GM12878 (cell line): ENCODE data around the gene RNF7. TPM values are rescaled to one million over a fixed set of nuclear protein-coding genes. Genes with fewer than 3 reads are reported as not detected.

Source experiments
- ATAC-seq: fragments of 200-7000 bp; cut with Tn5 transposase; 3 replicates; pipeline ENCODE4 v1.9.1; 2020; ENCODE audit warnings: mild to moderate bottlenecking, moderate library complexity
- BruUV-seq: library from RNA; stranded (reverse); fragments of 400-500 nt; replicated peaks from 2 replicates; lab custom pipeline; 2021; lab: Mats Ljungman, UMichigan
- CTCF ChIA-PET: fragments of 300-600 bp; sonication (Branson Sonifier 250); formaldehyde crosslinking; extraction: SDS; loops from one replicate; lab custom pipeline; 2021; ENCODE audit warnings: inconsistent platforms; lab: Yijun Ruan, JAX
- POLR2A ChIA-PET: fragments of 350-600 bp; formaldehyde crosslinking; extraction: SDS; loops from one replicate; lab custom pipeline; 2021; ENCODE audit warnings: inconsistent platforms; lab: Charles Lee
- RAD21 ChIA-PET: fragments of 300-600 bp; sonication (Branson Sonifier 250); formaldehyde crosslinking; loops from one replicate; lab custom pipeline; 2023; ENCODE audit warnings: antibody characterized with exemption; ENCODE audit not compliant: unreplicated experiment; lab: Charles Lee
- SMC1A ChIA-PET: fragments of 300-600 bp; sonication (Branson Sonifier 250); formaldehyde crosslinking; loops from one replicate; lab custom pipeline; 2023; ENCODE audit not compliant: unreplicated experiment, uncharacterized antibody; lab: Charles Lee
- DNase-seq: peaks from one replicate; pipeline ENCODE4 v3.0.0-alpha.2; 2011; ENCODE audit warnings: low read depth, low spot score
- FAIRE-seq: peaks from 3 replicates; lab custom pipeline; 2011; peaks lifted over from hg19 to GRCh38; lab: Jason Lieb, UNC
- H2AFZ ChIP-seq: 2 replicates; pipeline ENCODE4 v1.6.0; 2011; ENCODE audit warnings: low read depth, low read length, control low read depth; ENCODE audit not compliant: control insufficient read depth
- H3K27ac ChIP-seq: 2 replicates; pipeline ENCODE4 v1.5.1; 2011; ENCODE audit warnings: control low read depth; ENCODE audit not compliant: control insufficient read depth, insufficient read depth
- H3K27me3 ChIP-seq, 2 experiments: replicated peaks in 1 of 2; 2 replicates each; pipeline versions ENCODE4 v1.6.0 to v1.6.1; 2011; ENCODE audit warnings: low read length in 1 of 2; ENCODE audit not compliant: control insufficient read depth in 2 of 2, insufficient read depth in 2 of 2
- H3K36me3 ChIP-seq, 2 experiments: 2 replicates each; pipeline ENCODE4 v1.5.1; 2011; ENCODE audit warnings: low read length in 1 of 2; ENCODE audit not compliant: control insufficient read depth in 2 of 2, insufficient read depth in 2 of 2
- H3K4me1 ChIP-seq: 2 replicates; pipeline ENCODE4 v1.6.1; 2011; ENCODE audit warnings: mild to moderate bottlenecking, low read length, moderate library complexity, mixed read lengths; ENCODE audit not compliant: control insufficient read depth, insufficient read depth
- H3K4me2 ChIP-seq: 2 replicates; pipeline ENCODE4 v1.6.0; 2011; ENCODE audit warnings: control low read depth; ENCODE audit not compliant: control insufficient read depth, insufficient read depth
- H3K4me3 ChIP-seq: fragments of 200-600 bp; sonication (generic); 2 replicates; pipeline ENCODE4 v1.5.1; 2016
- H3K79me2 ChIP-seq: 2 replicates; pipeline ENCODE4 v1.6.0; 2011; ENCODE audit warnings: low read length; ENCODE audit not compliant: control insufficient read depth, insufficient read depth
- H3K9ac ChIP-seq: 2 replicates; pipeline ENCODE4 v1.8.0; 2011; ENCODE audit warnings: low read length, control low read depth, mixed read lengths; ENCODE audit not compliant: control insufficient read depth, insufficient read depth
- H3K9me3 ChIP-seq: replicated peaks from 3 replicates; pipeline ENCODE4 v1.5.1; 2011; ENCODE audit warnings: mild to moderate bottlenecking, low read length; ENCODE audit not compliant: control insufficient read depth, insufficient read depth
- H4K20me1 ChIP-seq: 2 replicates; pipeline ENCODE4 v1.6.0; 2011; ENCODE audit not compliant: control insufficient read depth, insufficient read depth
- ATF7 ChIP-seq: fragments of 450-650 bp; IDR thresholded peaks from 2 replicates; pipeline ENCODE4 v1.6.1; 2016; ENCODE audit warnings: low read depth, mild to moderate bottlenecking
- ESRRA ChIP-seq: IDR thresholded peaks from 2 replicates; pipeline ENCODE4 v1.6.1; 2012; ENCODE audit warnings: mild to moderate bottlenecking, low read length, improper control_type of control experiment
- LARP7 ChIP-seq: fragments of 450-650 bp; IDR thresholded peaks from 2 replicates; pipeline ENCODE4 v1.6.1; 2017; ENCODE audit warnings: mild to moderate bottlenecking
- MLLT1 ChIP-seq: fragments of 450-650 bp; IDR thresholded peaks from 2 replicates; pipeline ENCODE4 v1.6.1; 2016; ENCODE audit warnings: mild to moderate bottlenecking
- PAX8 ChIP-seq: fragments of 450-650 bp; IDR thresholded peaks from 2 replicates; pipeline ENCODE4 v1.6.1; 2017; ENCODE audit warnings: mild to moderate bottlenecking, moderate library complexity
- RAD51 ChIP-seq: fragments of 450-650 bp; IDR thresholded peaks from 2 replicates; pipeline ENCODE4 v1.6.1; 2016; ENCODE audit warnings: moderate library complexity, mild to moderate bottlenecking, inconsistent platforms
- RFX5 ChIP-seq: IDR thresholded peaks from 2 replicates; pipeline ENCODE4 v1.6.1; 2011; ENCODE audit warnings: low read depth, low read length, improper control_type of control experiment
- STAT1 ChIP-seq: fragments of 450-650 bp; conservative IDR thresholded peaks from 2 replicates; pipeline ENCODE4 v1.6.1; 2014; ENCODE audit warnings: antibody characterized with exemption, mild to moderate bottlenecking
- ZNF622 ChIP-seq: fragments of 450-650 bp; IDR thresholded peaks from 2 replicates; pipeline ENCODE4 v1.6.1; 2017; ENCODE audit warnings: mild to moderate bottlenecking, inconsistent platforms
- WGBS: methylation state at CpG from one replicate; pipeline ENCODE4 v1.1.6; 2016; ENCODE audit warnings: low lambda C conversion rate; ENCODE audit not compliant: insufficient replicate concordance, insufficient coverage; ENCODE audit errors: missing lambda C conversion rate; 5-methylcytosine and 5-hydroxymethylcytosine counted together
- in situ Hi-C: fragments of 300-500 bp; cut with MboI; formaldehyde crosslinking; loops from 9 replicates; pipeline ENCODE4 v1.14.3; 2018; ENCODE audit warnings: mixed read lengths
- intact Hi-C: fragments of 100-400 bp; cut with micrococcal nuclease; formaldehyde crosslinking; loops from one replicate; pipeline ENCODE4 v1.14.2; 2022; ENCODE audit not compliant: unreplicated experiment
- polyA plus RNA-seq, 11 experiments: library from polyadenylated mRNA; depleted of rRNA in 4 of 11; unstranded in 6 of 11; stranded (reverse) in 5 of 11; fragments of >200 nt; fragmentation: Nextera tagmentation in 4 of 11; fragmentation: Illumina TruSeq in 1 of 11; extraction: Ambion mirVana in 4 of 11; extraction: Trizol in 1 of 11; gene quantifications; 1 replicate in 1 of 11; 2 replicates in 10 of 11; pipeline versions ENCODE4 v1.2.1 to v1.2.3, GENCODE V29; 2011 to 2016; ENCODE audit warnings: inconsistent platforms in 2 of 11, missing spikeins in 2 of 11, low read depth in 1 of 11
- total RNA-seq, 4 experiments: library from RNA; depleted of rRNA in 3 of 4; stranded (reverse); fragments of >200 nt in 3 of 4; fragmentation: Illumina TruSeq in 1 of 4; extraction: Trizol in 1 of 4; gene quantifications; 2 replicates each; pipeline versions ENCODE4 v1.2.1 to v1.2.3, GENCODE V29; 2013 to 2021

RNF7 gene
- total and polyA plus RNA-seq, 10 of the 15 experiments (the other 5 are each of a cell fraction or from before 2014, with no cell fraction given) = 36.0 to 146 (median 76.4) TPM

- no peak overlapping the region for H3K27ac ChIP-seq
- DNase-seq (no peak), ATAC-seq (no peak), FAIRE-seq (no peak)
- H3K4me3 ChIP-seq = peak overlapping the region; percentile 91
- H3K79me2 ChIP-seq = peaks cover 62% of the 10 kb centered on the region
- no peaks in the 10 kb centered on the region; the same call in 1 of the 2 replicates for H4K20me1 ChIP-seq
- no peaks in the 10 kb centered on the region for H3K9me3 ChIP-seq
- ChIA-PET POLR2A (interaction anchor here (0.6 to 1.8 kb wide), 7 partner anchors 12 to 834 kb away, joined by 3 to 7 read pairs (median 6); no protein-coding TSS in a partner anchor), SMC1A (interaction anchor here (0.7 to 1.9 kb wide), 10 partner anchors 10 to 285 kb away, joined by 3 to 8 read pairs (median 4); no protein-coding TSS in a partner anchor), RAD21 (interaction anchor here (0.5 to 4.1 kb wide), 4 partner anchors 13 to 452 kb away, joined by 3 to 23 read pairs (median 4); partner anchors contain the start of gene ATP1B3), CTCF (interaction anchor here (0.7 to 2.6 kb wide), 12 partner anchors 10 to 436 kb away, joined by 3 to 33 read pairs (median 3); no protein-coding TSS in a partner anchor)
- H3K36me3 ChIP-seq = peaks cover 3 to 13% of the 10 kb centered on the region in 2 experiments
- H3K4me2 ChIP-seq = peak overlapping the region; percentile 66
- in situ Hi-C loops (no loop called here), intact Hi-C loops (no loop called here)
- H3K4me1 ChIP-seq = 0 out of 2 replicates have a peak, but pooled peaks cover 5% of the 10 kb centered on the region
- H3K27me3 ChIP-seq = no peaks in the 10 kb centered on the region
- BruUV-seq = no TSS peak
- no peak overlapping the region for H3K9ac ChIP-seq
- H2AFZ ChIP-seq = no peak overlapping the region
- TF ChIP-seq RAD51 (peak; percentile 50; the same call in 1 of the 2 replicates), STAT1 (no peak)
Observed at GRCh38 chr3:141740349-141740748, 2.3 kb downstream of the RNF7 start.

- in situ Hi-C loops (no loop called here), intact Hi-C loops (no loop called here)
- Histone ChIP-seq H2AFZ (no peak overlapping the region), H3K4me2 (0 out of 2 replicates have a peak overlapping the region, but pooled peaks have one; percentile 12), H3K9me3 (no peaks in the 10 kb centered on the region), H4K20me1 (peaks cover 2% of the 10 kb centered on the region; the same call in 1 of the 2 replicates), H3K27ac (no peak overlapping the region), H3K9ac (no peak overlapping the region), H3K4me3 (no peak overlapping the region), H3K36me3 (peaks cover 4 to 27% of the 10 kb centered on the region in 2 experiments), H3K79me2 (peaks cover 59% of the 10 kb centered on the region), H3K4me1 (0 out of 2 replicates have a peak, but pooled peaks cover 3% of the 10 kb centered on the region), H3K27me3 (no peaks in the 10 kb centered on the region)
- RAD21 ChIA-PET = no interaction called here
- no TSS peak for BruUV-seq
- DNase-seq (no peak), ATAC-seq (no peak), FAIRE-seq (no peak)
- no peak for TF ChIP-seq MLLT1
- TF ChIP-seq ESRRA = no peak
- no peak for TF ChIP-seq ZNF622
- no peak for TF ChIP-seq LARP7
- TF ChIP-seq ATF7 = no peak
- TF ChIP-seq PAX8 = no peak
- no peak for TF ChIP-seq RFX5
- POLR2A ChIA-PET = no interaction called here
- CTCF ChIA-PET = interaction anchor here (0.9 kb wide), 1 partner anchor 9 kb away, joined by 3 read pairs; no protein-coding TSS in a partner anchor
- 100% methylated on average over 1 of the region's 1 CpG for whole genome bisulfite sequencing
- SMC1A ChIA-PET = interaction anchor here (0.7 kb wide), 1 partner anchor 290 kb away, joined by 3 read pairs; no protein-coding TSS in a partner anchor
Observed at GRCh38 chr3:141743305-141743704, 5.2 kb downstream of the RNF7 start.
